ENCODE results near the gene ST8SIA2.

- no peak for TF ChIP-seq POLR2A (IDR thresholded peaks at IDR 0.05; ENCODE audit: low read length)
- TF ChIP-seq GATA1 (IDR thresholded peaks at IDR 0.05; ENCODE audit: low read depth, low read length), result no peak
Observed at GRCh38 chr15:92448370-92448769, 54.7 kb downstream of the ST8SIA2 start.

Data from erythroblast (primary cell).